ENCODE measurements around the gene PYGM. TPM values are rescaled to one million over a fixed set of nuclear protein-coding genes. Genes with fewer than 3 reads are reported as not detected.

Gene PYGM
- total and polyA plus RNA-seq, 2 donors (not counting 3 experiments of a cell fraction or from before 2014, with no cell fraction given), result 0.10 to 0.62 TPM

GRCh38 chr11:64747961-64748665 lies 11.7 kb downstream of the PYGM start:
- BruUV-seq (replicated peaks), result no TSS peak
- Histone ChIP-seq H3K9ac (replicated peaks; ENCODE audit: extremely low read depth, insufficient read depth, low read length) (no peak overlapping the region), H3K9me1 (replicated peaks; ENCODE audit: control insufficient read depth, extremely low read depth, insufficient read depth, low read length) (no peaks in the 10 kb centered on the region), H3K36me3 (ENCODE audit: control insufficient read depth in 2 of 2, extremely low read depth in 1 of 2, insufficient read depth in 2 of 2, low read length in 2 of 2) (no peaks in the 10 kb centered on the region), H3K9me3 (replicated peaks; ENCODE audit: control insufficient read depth, insufficient read depth, low read length) (no peaks in the 10 kb centered on the region), H3K79me2 (ENCODE audit: control insufficient read depth, insufficient read depth, low read length) (no peaks in the 10 kb centered on the region), H3K4me3 (replicated peaks in 1 of 3; ENCODE audit: insufficient read depth in 1 of 3, low read depth in 1 of 3, low read length in 3 of 3) (no peak overlapping the region), H2AFZ (ENCODE audit: low read depth, low read length) (no peak overlapping the region), H3K4me2 (ENCODE audit: insufficient read depth, low read length) (no peak overlapping the region), H3K4me1 (ENCODE audit: control insufficient read depth, extremely low read depth, insufficient read depth, low read length) (peaks cover 3% of the 10 kb centered on the region), H3K27me3 (ENCODE audit: control insufficient read depth in 2 of 2, insufficient read depth in 2 of 2, low read length in 2 of 2) (peaks cover 12 to 20% of the 10 kb centered on the region in 2 experiments), H4K20me1 (replicated peaks; ENCODE audit: control insufficient read depth, extremely low read depth, insufficient read depth, low read length) (no peaks in the 10 kb centered on the region), H3K27ac (ENCODE audit: insufficient read depth, low read depth, low read length) (no peak overlapping the region)
- DNase-seq (ENCODE audit: low read depth, low spot score) (no peak), FAIRE-seq (no peak)
- TF ChIP-seq CTCF (IDR thresholded peaks at IDR 0.05; ENCODE audit: extremely low read depth in 1 of 2, insufficient read depth in 1 of 2, low read depth in 1 of 2, low read length in 2 of 2) (no peak), POLR2AphosphoS5 (IDR thresholded peaks at IDR 0.05; ENCODE audit: insufficient read depth, low read depth, low read length) (no peak), GATA2 (IDR thresholded peaks at IDR 0.05; ENCODE audit: insufficient read depth, insufficient read length, low read depth, low read length) (no peak), JUN (IDR thresholded peaks at IDR 0.05; ENCODE audit: borderline replicate concordance, insufficient read depth, insufficient read length, low read depth) (no peak)
- dilution Hi-C loops (cut with MboI; ENCODE audit: extremely low pct_ligation_motif_present, low sequenced_read_pairs) (no loop called here), intact Hi-C loops (cut with micrococcal nuclease) (no loop called here)
- ChIA-PET CTCF (interaction anchor here (1.1 to 1.2 kb wide), 2 partner anchors 14 to 59 kb away, joined by 4 to 5 read pairs; no protein-coding TSS in a partner anchor), POLR2A (interaction anchor here (0.5 kb wide), 1 partner anchor 10 kb away, joined by 7 read pairs; no protein-coding TSS in a partner anchor)

- H3K4me1 ChIP-seq (ENCODE audit: control insufficient read depth, extremely low read depth, insufficient read depth, low read length), result peaks cover 13% of the 10 kb centered on the region
- no peaks in the 10 kb centered on the region for H3K79me2 ChIP-seq (ENCODE audit: control insufficient read depth, insufficient read depth, low read length)
- no peaks in the 10 kb centered on the region for H4K20me1 ChIP-seq (replicated peaks; ENCODE audit: control insufficient read depth, extremely low read depth, insufficient read depth, low read length)
- FAIRE-seq (no peak), DNase-seq (ENCODE audit: low read depth, low spot score) (no peak)
- dilution Hi-C loops (cut with MboI; ENCODE audit: extremely low pct_ligation_motif_present, low sequenced_read_pairs), result no loop called here
- peaks cover 24 to 32% of the 10 kb centered on the region in 2 experiments for H3K27me3 ChIP-seq (ENCODE audit: control insufficient read depth in 2 of 2, insufficient read depth in 2 of 2, low read length in 2 of 2)
- no peak overlapping the region for H3K4me3 ChIP-seq (replicated peaks in 1 of 3; ENCODE audit: insufficient read depth in 1 of 3, low read depth in 1 of 3, low read length in 3 of 3)
- H3K9me3 ChIP-seq (replicated peaks; ENCODE audit: control insufficient read depth, insufficient read depth, low read length), result no peaks in the 10 kb centered on the region
- H3K9me1 ChIP-seq (replicated peaks; ENCODE audit: control insufficient read depth, extremely low read depth, insufficient read depth, low read length), result no peaks in the 10 kb centered on the region
- H3K36me3 ChIP-seq (ENCODE audit: control insufficient read depth in 2 of 2, extremely low read depth in 1 of 2, insufficient read depth in 2 of 2, low read length in 2 of 2), result no peaks in the 10 kb centered on the region
- no peak overlapping the region for H3K27ac ChIP-seq (ENCODE audit: insufficient read depth, low read depth, low read length)
- H3K9ac ChIP-seq (replicated peaks; ENCODE audit: extremely low read depth, insufficient read depth, low read length), result no peak overlapping the region
- CTCF ChIA-PET, result no interaction called here
- no peak overlapping the region for H3K4me2 ChIP-seq (ENCODE audit: insufficient read depth, low read length)
- no peak for TF ChIP-seq JUN (IDR thresholded peaks at IDR 0.05; ENCODE audit: borderline replicate concordance, insufficient read depth, insufficient read length, low read depth)
- TF ChIP-seq EZH2 (IDR thresholded peaks at IDR 0.05; ENCODE audit: borderline replicate concordance, low read depth, low read length, severe bottlenecking), result no peak
- no peak for TF ChIP-seq GATA2 (IDR thresholded peaks at IDR 0.05; ENCODE audit: insufficient read depth, insufficient read length, low read depth, low read length)
- TF ChIP-seq FOS (IDR thresholded peaks at IDR 0.05; ENCODE audit: borderline replicate concordance, insufficient read depth, low read length), result no peak
- TF ChIP-seq POLR2A (IDR thresholded peaks at IDR 0.05; ENCODE audit: low read depth, low read length), result no peak
- no peak for TF ChIP-seq CTCF (IDR thresholded peaks at IDR 0.05; ENCODE audit: extremely low read depth in 1 of 2, insufficient read depth in 1 of 2, low read depth in 1 of 2, low read length in 2 of 2)
- TF ChIP-seq MYC (IDR thresholded peaks at IDR 0.05; ENCODE audit: low read depth, low read length), result no peak
- TF ChIP-seq MAX (IDR thresholded peaks at IDR 0.05; ENCODE audit: insufficient read depth, insufficient read length), result no peak
- no peak for TF ChIP-seq POLR2AphosphoS5 (IDR thresholded peaks at IDR 0.05; ENCODE audit: insufficient read depth, low read depth, low read length)
- POLR2A ChIA-PET, result no interaction called here
- no TSS peak for BruUV-seq (replicated peaks)
- intact Hi-C loops (cut with micrococcal nuclease), result no loop called here
- no peak overlapping the region for H2AFZ ChIP-seq (ENCODE audit: low read depth, low read length)
These were observed 13.3 kb downstream of the PYGM start for GRCh38 chr11:64746486-64746885.

All from endothelial cell of umbilical vein (primary cell).